ENCODE measurements around the gene NELFCD. TPM values are rescaled to one million over a fixed set of nuclear protein-coding genes. Genes with fewer than 3 reads are reported as not detected.
"Not testable (repeated sequence)": the region's sequence is repeated elsewhere in the genome, so short reads cannot be mapped to it uniquely, and the experiment has no call there.

Gene NELFCD
- total RNA-seq, 1 donor from 2014 or later = 111 TPM

GRCh38 chr20:58981628-58982364 lies 740 bp downstream of the NELFCD start:
- Mint-ChIP-seq H3K9me3 (no peaks in the 10 kb centered on the region), H3K4me3 (ENCODE audit: low read depth) (peak overlapping the region; percentile 93), H3K36me3 (ENCODE audit: low read depth) (peaks cover 30% of the 10 kb centered on the region), H3K27me3 (ENCODE audit: low read depth) (peaks cover 3% of the 10 kb centered on the region), H3K4me1 (ENCODE audit: low read depth) (peaks cover 32% of the 10 kb centered on the region), H3K27ac (peak overlapping the region; percentile 90)
- intact Hi-C loops (cut with micrococcal nuclease) = loop anchor here (5.0 to 10.0 kb wide), 3 partner anchors 51 to 327 kb away; partner anchors contain the start of genes ATP5F1E and STX16
- DNase-seq (ENCODE audit: low spot score) = no peak

DNA sequence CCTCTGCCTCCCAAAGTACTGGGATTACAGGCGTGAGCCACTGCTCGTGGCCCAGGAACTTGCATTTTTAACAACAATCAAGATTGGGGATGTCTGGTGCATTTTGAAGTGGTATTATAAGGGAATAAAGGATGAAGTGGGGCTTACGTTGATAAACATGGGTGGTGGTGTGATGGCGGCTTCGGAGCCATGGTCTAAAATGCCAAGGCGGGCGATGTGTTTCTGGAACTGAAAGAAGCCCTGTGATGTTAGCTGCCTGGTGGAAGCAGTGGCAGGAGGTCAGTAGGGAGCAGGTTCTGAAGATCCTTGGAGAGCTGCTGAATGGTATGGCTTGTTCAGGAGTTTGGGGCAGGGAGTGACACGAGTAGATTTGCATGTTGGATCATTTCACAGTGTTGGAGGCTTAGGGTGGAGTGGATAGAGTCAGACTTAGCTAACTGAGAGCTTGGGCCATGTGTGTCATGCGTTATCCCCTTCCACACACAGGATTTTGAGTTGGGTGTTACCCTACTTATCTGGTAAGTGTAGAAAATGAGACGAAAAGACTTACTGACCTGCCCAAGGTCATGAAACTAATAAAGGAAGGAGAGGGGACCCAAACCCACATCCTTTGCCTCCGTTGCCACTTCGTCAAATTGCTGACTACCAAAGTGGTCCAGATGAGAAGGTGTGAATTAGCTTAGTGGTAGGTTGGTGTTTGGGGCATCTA lies 1.5 kb downstream of the NELFCD start:
- no peak for DNase-seq (ENCODE audit: low spot score)
- peak overlapping the region; percentile 67 for H3K27ac Mint-ChIP-seq
- H3K4me1 Mint-ChIP-seq (ENCODE audit: low read depth) = peaks cover 37% of the 10 kb centered on the region
- H3K4me3 Mint-ChIP-seq (ENCODE audit: low read depth) = peak overlapping the region; percentile 93
- peaks cover 37% of the 10 kb centered on the region for H3K36me3 Mint-ChIP-seq (ENCODE audit: low read depth)
- H3K9me3 Mint-ChIP-seq = no peaks in the 10 kb centered on the region
- H3K27me3 Mint-ChIP-seq (ENCODE audit: low read depth) = peaks cover 3% of the 10 kb centered on the region
- intact Hi-C loops (cut with micrococcal nuclease) = loop anchor here (5.0 to 10.0 kb wide), 3 partner anchors 50 to 328 kb away; partner anchors contain the start of genes ATP5F1E and STX16

- not testable (repeated sequence) for DNase-seq (ENCODE audit: low spot score); H3K27ac Mint-ChIP-seq; H3K9me3 Mint-ChIP-seq; H3K27me3 Mint-ChIP-seq (ENCODE audit: low read depth)
- Mint-ChIP-seq H3K36me3 (ENCODE audit: low read depth) (peaks cover 43% of the 10 kb centered on the region), H3K4me1 (ENCODE audit: low read depth) (peaks cover 37% of the 10 kb centered on the region), H3K4me3 (ENCODE audit: low read depth) (peak overlapping the region; percentile 93)
- intact Hi-C loops (cut with micrococcal nuclease) = loop anchor here (5.0 to 10.0 kb wide), 3 partner anchors 49 to 328 kb away; partner anchors contain the start of genes ATP5F1E and STX16
Observed at GRCh38 chr20:58983115-58983468, 2.0 kb downstream of the NELFCD start.

DNA sequence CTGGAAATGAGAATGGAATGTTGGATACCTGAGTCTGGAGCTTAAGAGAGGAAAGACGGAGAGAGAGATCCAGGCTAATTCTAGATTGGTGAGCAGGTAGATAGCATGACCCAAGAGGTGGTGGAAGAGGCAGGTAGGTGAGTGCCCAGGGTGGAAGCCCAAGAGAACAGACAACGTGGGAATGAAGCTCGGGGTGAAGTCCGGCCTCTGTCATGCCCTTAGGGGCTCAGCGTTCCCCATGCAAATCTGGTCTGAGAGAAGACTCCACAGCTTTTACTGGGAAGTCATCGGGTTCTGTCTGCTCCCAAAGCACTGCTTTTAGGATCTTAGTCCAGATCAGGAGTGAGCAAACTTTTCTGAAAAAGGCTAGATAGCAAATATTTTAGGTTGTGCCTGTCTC lies 3.6 kb downstream of the NELFCD start:
- H3K36me3 Mint-ChIP-seq (ENCODE audit: low read depth) = peaks cover 57% of the 10 kb centered on the region
- intact Hi-C loops (cut with micrococcal nuclease) = loop anchor here (5.0 to 10.0 kb wide), 3 partner anchors 48 to 330 kb away; partner anchors contain the start of genes ATP5F1E and STX16
- peaks cover 2% of the 10 kb centered on the region for H3K27me3 Mint-ChIP-seq (ENCODE audit: low read depth)
- H3K9me3 Mint-ChIP-seq = no peaks in the 10 kb centered on the region
- peaks cover 37% of the 10 kb centered on the region for H3K4me1 Mint-ChIP-seq (ENCODE audit: low read depth)
- DNase-seq (ENCODE audit: low spot score) = no peak
- H3K4me3 Mint-ChIP-seq (ENCODE audit: low read depth) = no peak overlapping the region
- H3K27ac Mint-ChIP-seq = no peak overlapping the region

GRCh38 chr20:58985656-58986055 lies 4.6 kb downstream of the NELFCD start:
- intact Hi-C loops (cut with micrococcal nuclease) = loop anchor here (2.0 to 10.0 kb wide), 2 partner anchors 19 to 331 kb away; partner anchors contain the start of gene STX16

DNA sequence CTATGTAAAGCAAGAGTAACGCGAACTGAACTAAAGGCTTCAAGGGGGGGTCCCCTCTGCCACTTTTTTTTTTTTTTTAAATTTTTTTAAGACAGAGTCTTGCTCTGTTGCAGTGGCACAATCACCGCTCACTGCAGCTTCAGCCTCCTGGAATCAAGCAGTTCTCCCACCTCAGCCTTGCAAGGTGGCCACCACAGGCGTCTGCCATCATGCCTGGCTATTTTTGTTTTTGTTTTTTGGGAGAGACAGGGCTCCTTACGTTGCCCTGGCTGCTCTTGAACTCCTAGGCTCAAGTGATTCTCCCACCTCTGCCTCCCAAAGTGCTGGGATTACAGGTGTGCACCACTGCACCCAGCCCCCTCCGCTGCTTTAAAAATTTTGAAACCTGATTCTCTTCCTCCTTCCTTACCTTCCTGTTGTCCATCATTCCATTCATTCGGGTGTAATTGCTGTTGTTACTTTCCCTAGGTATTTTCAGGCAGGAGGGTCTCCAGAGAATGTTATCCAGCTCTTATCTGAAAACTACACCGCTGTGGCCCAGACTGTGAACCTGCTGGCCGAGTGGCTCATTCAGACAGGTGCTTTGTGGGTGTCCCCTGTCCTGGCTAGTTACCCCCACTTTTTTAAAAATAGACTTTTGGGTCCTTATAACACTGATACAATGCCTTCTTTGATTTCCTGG lies 5.4 kb downstream of the NELFCD start:
- Mint-ChIP-seq H3K27ac (peak overlapping the region; percentile 50), H3K9me3 (no peaks in the 10 kb centered on the region), H3K4me1 (ENCODE audit: low read depth) (peaks cover 37% of the 10 kb centered on the region), H3K4me3 (ENCODE audit: low read depth) (no peak overlapping the region), H3K27me3 (ENCODE audit: low read depth) (no peaks in the 10 kb centered on the region), H3K36me3 (ENCODE audit: low read depth) (peaks cover 72% of the 10 kb centered on the region)
- intact Hi-C loops (cut with micrococcal nuclease) = loop anchor here (2.0 to 10.0 kb wide), 2 partner anchors 18 to 332 kb away; partner anchors contain the start of gene STX16
- DNase-seq (ENCODE audit: low spot score) = no peak

More at GRCh38 chr20:58985656-58986055, 4.6 kb downstream of the NELFCD start:
- peaks cover 37% of the 10 kb centered on the region for H3K4me1 Mint-ChIP-seq (ENCODE audit: low read depth)
- H3K27ac Mint-ChIP-seq = no peak overlapping the region
- H3K9me3 Mint-ChIP-seq = no peaks in the 10 kb centered on the region
- H3K27me3 Mint-ChIP-seq (ENCODE audit: low read depth) = no peaks in the 10 kb centered on the region
- DNase-seq (ENCODE audit: low spot score) = no peak
- peaks cover 65% of the 10 kb centered on the region for H3K36me3 Mint-ChIP-seq (ENCODE audit: low read depth)
- H3K4me3 Mint-ChIP-seq (ENCODE audit: low read depth) = no peak overlapping the region

GRCh38 chr20:58986968-58987517 lies 6.0 kb downstream of the NELFCD start:
- intact Hi-C loops (cut with micrococcal nuclease) = loop anchor here (2.0 to 10.0 kb wide), 2 partner anchors 18 to 332 kb away; partner anchors contain the start of gene STX16
- H3K36me3 Mint-ChIP-seq (ENCODE audit: low read depth) = peaks cover 78% of the 10 kb centered on the region
- H3K27me3 Mint-ChIP-seq (ENCODE audit: low read depth) = no peaks in the 10 kb centered on the region
- H3K27ac Mint-ChIP-seq = peak overlapping the region; percentile 50
- H3K4me3 Mint-ChIP-seq (ENCODE audit: low read depth) = no peak overlapping the region
- peaks cover 37% of the 10 kb centered on the region for H3K4me1 Mint-ChIP-seq (ENCODE audit: low read depth)
- no peak for DNase-seq (ENCODE audit: low spot score)
- no peaks in the 10 kb centered on the region for H3K9me3 Mint-ChIP-seq

GRCh38 chr20:58987790-58988564 lies 6.9 kb downstream of the NELFCD start:
- H3K9me3 Mint-ChIP-seq = no peaks in the 10 kb centered on the region
- H3K36me3 Mint-ChIP-seq (ENCODE audit: low read depth) = peaks cover 79% of the 10 kb centered on the region
- H3K27ac Mint-ChIP-seq = no peak overlapping the region
- intact Hi-C loops (cut with micrococcal nuclease) = loop anchor here (2.0 to 10.0 kb wide), 2 partner anchors 17 to 333 kb away; partner anchors contain the start of gene STX16
- DNase-seq (ENCODE audit: low spot score) = no peak
- no peaks in the 10 kb centered on the region for H3K27me3 Mint-ChIP-seq (ENCODE audit: low read depth)
- peaks cover 29% of the 10 kb centered on the region for H3K4me1 Mint-ChIP-seq (ENCODE audit: low read depth)
- no peak overlapping the region for H3K4me3 Mint-ChIP-seq (ENCODE audit: low read depth)

DNA sequence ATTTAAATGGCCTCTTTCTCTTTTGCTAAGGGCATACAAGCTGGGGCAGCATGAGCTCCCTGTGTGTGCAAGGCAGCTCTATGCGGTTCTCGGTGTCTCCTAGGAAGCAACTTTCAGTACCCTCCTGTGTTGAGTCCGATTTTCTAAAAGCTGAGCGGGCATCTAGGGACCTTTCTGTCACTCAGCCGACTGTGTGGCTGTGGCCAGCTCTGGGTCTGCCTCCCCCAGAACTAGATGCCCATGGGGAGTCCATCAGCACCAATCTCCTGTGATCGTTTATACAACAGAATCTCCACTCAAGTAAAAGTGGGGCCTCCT lies 7.5 kb downstream of the NELFCD start:
- no peaks in the 10 kb centered on the region for H3K9me3 Mint-ChIP-seq
- no peaks in the 10 kb centered on the region for H3K27me3 Mint-ChIP-seq (ENCODE audit: low read depth)
- peaks cover 81% of the 10 kb centered on the region for H3K36me3 Mint-ChIP-seq (ENCODE audit: low read depth)
- DNase-seq (ENCODE audit: low spot score) = no peak
- peaks cover 28% of the 10 kb centered on the region for H3K4me1 Mint-ChIP-seq (ENCODE audit: low read depth)
- intact Hi-C loops (cut with micrococcal nuclease) = loop anchor here (10.0 kb wide), 1 partner anchor 334 kb away; the partner anchor contains the start of gene STX16
- no peak overlapping the region for H3K4me3 Mint-ChIP-seq (ENCODE audit: low read depth)
- H3K27ac Mint-ChIP-seq = no peak overlapping the region

DNA sequence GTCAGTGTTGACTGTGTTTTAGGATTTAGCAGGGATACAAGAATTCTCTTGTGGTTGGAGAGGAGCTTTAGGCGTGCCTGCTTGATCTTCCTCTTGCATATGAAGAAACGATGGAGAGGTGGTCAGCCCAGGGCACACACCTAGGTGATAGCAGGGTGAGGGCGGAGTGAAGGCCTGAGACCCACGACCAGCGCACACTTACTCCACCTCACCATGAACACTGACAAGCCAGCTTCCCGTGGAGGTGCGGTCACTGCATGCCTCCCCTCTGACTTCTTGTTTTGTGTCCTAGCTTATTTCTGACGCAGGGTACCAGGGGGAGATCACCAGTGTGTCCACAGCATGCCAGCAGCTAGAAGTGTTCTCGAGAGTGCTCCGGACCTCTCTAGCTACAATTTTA lies 8.1 kb downstream of the NELFCD start:
- Mint-ChIP-seq H3K27ac (no peak overlapping the region), H3K27me3 (ENCODE audit: low read depth) (no peaks in the 10 kb centered on the region), H3K4me3 (ENCODE audit: low read depth) (no peak overlapping the region), H3K9me3 (no peaks in the 10 kb centered on the region), H3K4me1 (ENCODE audit: low read depth) (peaks cover 21% of the 10 kb centered on the region), H3K36me3 (ENCODE audit: low read depth) (peaks cover 81% of the 10 kb centered on the region)
- no peak for DNase-seq (ENCODE audit: low spot score)
- intact Hi-C loops (cut with micrococcal nuclease) = loop anchor here (10.0 kb wide), 1 partner anchor 334 kb away; the partner anchor contains the start of gene STX16

GRCh38 chr20:58990651-58991445 lies 9.8 kb downstream of the NELFCD start:
- H3K9me3 Mint-ChIP-seq = no peaks in the 10 kb centered on the region
- intact Hi-C loops (cut with micrococcal nuclease) = no loop called here
- H3K4me1 Mint-ChIP-seq (ENCODE audit: low read depth) = peaks cover 12% of the 10 kb centered on the region
- H3K27me3 Mint-ChIP-seq (ENCODE audit: low read depth) = no peaks in the 10 kb centered on the region
- H3K36me3 Mint-ChIP-seq (ENCODE audit: low read depth) = peaks cover 87% of the 10 kb centered on the region
- no peak overlapping the region for H3K4me3 Mint-ChIP-seq (ENCODE audit: low read depth)
- no peak for DNase-seq (ENCODE audit: low spot score)
- no peak overlapping the region for H3K27ac Mint-ChIP-seq

Data from activated T-helper 2 cell treated with anti-CD3 and anti-CD28 coated beads, Interferon-gamma antibody, Interleukin-2, Interleukin-4, amounts not matched to agents 10 μg/mL and 5 μg/mL and 100 μg/mL, durations not matched to agents 14 hours and 24 hours and 36 hours (primary cell).